ENCODE measurements around the gene OR10A6.

DNA sequence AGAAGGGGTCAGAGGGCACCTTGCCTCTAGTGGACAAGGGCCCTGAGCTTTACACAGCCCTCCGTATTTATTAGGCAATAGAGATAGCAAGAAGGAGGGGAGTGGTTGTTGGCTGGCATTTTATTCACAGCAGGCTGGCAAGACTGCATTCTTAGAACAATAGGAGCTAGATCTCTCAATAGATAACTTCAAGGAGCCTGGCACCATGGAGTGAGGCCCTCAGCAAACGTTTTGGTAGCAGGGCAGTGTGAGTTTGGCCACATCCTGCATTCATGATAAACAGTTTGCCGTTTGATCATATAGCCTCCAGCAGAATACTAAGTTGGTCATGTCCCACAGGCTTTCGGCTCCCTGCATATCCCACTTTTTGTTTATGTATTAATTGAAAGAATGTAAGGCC is 31.6 kb downstream of the OR10A6 start:
- no peak for TF ChIP-seq POLR2A (IDR thresholded peaks at IDR 0.05; ENCODE audit: low read length)
- no peak for TF ChIP-seq GATA1 (IDR thresholded peaks at IDR 0.05; ENCODE audit: low read depth, low read length)
